IPS-11a (cell line): ENCODE measurements around the gene IRF8.
A peak's percentile ranks its signal among the peaks of the same experiment; 100 is the strongest.
"Not testable (repeated sequence)": the region's sequence is repeated elsewhere in the genome, so short reads cannot be mapped to it uniquely, and the experiment has no call there.

ENCODE experiments used
- H3K4me3 ChIP-seq: one replicate; pipeline ENCODE4 v1.5.1; 2013; ENCODE audit warnings: low read depth, low read length, control low read depth

The IRF8 gene

GRCh38 chr16:85898521-85899442 is at the start of gene IRF8:
TSS of gene IRF8 (plus strand) at chr16:85899162. CDS start at chr16:85903016, 3,854 bp downstream.
- peak within 1 kb of the TSS; percentile 45 for H3K4me3 ChIP-seq

GRCh38 chr16:85849388-85849787 is 49.6 kb upstream of the IRF8 start:
- H3K4me3 ChIP-seq: no peak overlapping the region

- H3K4me3 ChIP-seq: no peak overlapping the region
Observed at GRCh38 chr16:85850344-85850880, 48.5 kb upstream of the IRF8 start.

GRCh38 chr16:85851034-85851785 is 47.8 kb upstream of the IRF8 start:
- no peak overlapping the region for H3K4me3 ChIP-seq

GRCh38 chr16:85853547-85854545 is 45.1 kb upstream of the IRF8 start:
- H3K4me3 ChIP-seq: no peak overlapping the region

GRCh38 chr16:85854935-85855334 is 44.0 kb upstream of the IRF8 start:
- no peak overlapping the region for H3K4me3 ChIP-seq

GRCh38 chr16:85856079-85856478 is 42.9 kb upstream of the IRF8 start:
- no peak overlapping the region for H3K4me3 ChIP-seq

- H3K4me3 ChIP-seq: no peak overlapping the region
Observed at GRCh38 chr16:85856585-85856984, 42.4 kb upstream of the IRF8 start.

- no peak overlapping the region for H3K4me3 ChIP-seq
Observed at GRCh38 chr16:85857406-85857805, 41.6 kb upstream of the IRF8 start.

- H3K4me3 ChIP-seq: not testable (repeated sequence)
Observed at GRCh38 chr16:85858571-85858970, 40.4 kb upstream of the IRF8 start.

- no peak overlapping the region for H3K4me3 ChIP-seq
Observed at GRCh38 chr16:85858984-85859817, 39.8 kb upstream of the IRF8 start.

GRCh38 chr16:85859818-85860125 is 39.2 kb upstream of the IRF8 start:
- no peak overlapping the region for H3K4me3 ChIP-seq

- no peak overlapping the region for H3K4me3 ChIP-seq
Observed at GRCh38 chr16:85860413-85861094, 38.4 kb upstream of the IRF8 start.

GRCh38 chr16:85861095-85861825 is 37.7 kb upstream of the IRF8 start:
- no peak overlapping the region for H3K4me3 ChIP-seq

GRCh38 chr16:85862476-85863383 is 36.2 kb upstream of the IRF8 start:
- H3K4me3 ChIP-seq: no peak overlapping the region

- H3K4me3 ChIP-seq: no peak overlapping the region
Observed at GRCh38 chr16:85863384-85863774, 35.6 kb upstream of the IRF8 start.

- no peak overlapping the region for H3K4me3 ChIP-seq
Observed at GRCh38 chr16:85864965-85865364, 34.0 kb upstream of the IRF8 start.

GRCh38 chr16:85867189-85867588 is 31.8 kb upstream of the IRF8 start:
- no peak overlapping the region for H3K4me3 ChIP-seq
